Gastrocnemius medialis (tissue), 4 donors: Measurements from ENCODE around the gene SFMBT2. TPM values are rescaled to one million over a fixed set of nuclear protein-coding genes. Genes with fewer than 3 reads are reported as not detected.

Source experiments
- ATAC-seq, 2 donors: fragments of 150-250 bp; one replicate each; pipeline ENCODE4 v1.9.1; 2016
- DNase-seq, 2 donors: peaks; one replicate each; pipeline ENCODE4 v3.0.0-alpha.2; 2019
- H3K27ac ChIP-seq, 4 donors: fragments of 200-600 bp; sonication (generic); 1 replicate in 1 of 4; 2 replicates in 3 of 4; pipeline ENCODE4 v1.5.1; 2016 to 2018; ENCODE audit warnings: mild to moderate bottlenecking in 2 of 4, moderate library complexity in 1 of 4
- H3K27me3 ChIP-seq, 3 donors: fragments of 200-600 bp; sonication (generic) in 2 of 3; 1 replicate in 1 of 3; 2 replicates in 2 of 3; pipeline versions ENCODE4 v1.5.1 to v1.6.0; 2016 to 2019; ENCODE audit warnings: mild to moderate bottlenecking in 1 of 3, moderate library complexity in 1 of 3
- H3K36me3 ChIP-seq, 2 donors: fragments of 200-600 bp; sonication (generic) in 1 of 2; one replicate each; pipeline ENCODE4 v1.5.1; 2017 to 2018
- H3K4me1 ChIP-seq, 2 donors: fragments of 200-600 bp; sonication (generic) in 1 of 2; one replicate each; pipeline ENCODE4 v1.5.1; 2016 to 2017; ENCODE audit warnings: mild to moderate bottlenecking in 2 of 2
- H3K4me3 ChIP-seq, 4 donors: fragments of 200-600 bp; sonication (generic) in 3 of 4; 1 replicate in 1 of 4; 2 replicates in 3 of 4; pipeline ENCODE4 v1.5.1; 2016 to 2019; ENCODE audit warnings: mild to moderate bottlenecking in 2 of 4
- H3K9me3 ChIP-seq, 3 donors: fragments of 200-600 bp; sonication (generic) in 2 of 3; 1 replicate in 1 of 3; 2 replicates in 2 of 3; pipeline ENCODE4 v1.5.1; 2016 to 2019
- POLR2A ChIP-seq, 2 donors: fragments of 450-650 bp; IDR thresholded peaks; one replicate each; pipeline ENCODE4 v1.6.1; 2017; ENCODE audit warnings: antibody characterized with exemption in 2 of 2, mild to moderate bottlenecking in 2 of 2, moderate library complexity in 2 of 2
- in situ Hi-C, 4 donors: fragments of 200-750 bp; cut with MboI; loops; one replicate each; pipeline versions ENCODE4 v1.15.0 to v1.8.0; 2017; ENCODE audit warnings: low sequenced_read_pairs in 4 of 4
- intact Hi-C: fragments of 100-400 bp; cut with DNase I; formaldehyde crosslinking; loops from one replicate; pipeline ENCODE4 v1.15.1; 2023; ENCODE audit warnings: low total_unique reads
- total RNA-seq, 4 donors: library from RNA; depleted of rRNA; stranded (reverse); fragments of >200 nt; gene quantifications; one replicate each; pipeline versions ENCODE4 v1.1.0 to v1.2.3, GENCODE V29; 2016
- TF ChIP-seq, protein P1 (sequence below), 5 experiments: fragments of 450-650 bp in 3 of 5; fragments of 200-600 bp in 2 of 5; sonication (generic) in 2 of 5; IDR thresholded peaks in 4 of 5; conservative IDR thresholded peaks in 1 of 5; 1 replicate in 4 of 5; 2 replicates in 1 of 5; pipeline ENCODE4 v1.5.1; 2016 to 2019; ENCODE audit warnings: antibody characterized with exemption in 5 of 5, mild to moderate bottlenecking in 3 of 5, moderate library complexity in 3 of 5

The SFMBT2 gene
- total RNA-seq, 4 donors from 2014 or later: 1.1 to 6.9 (median 2.1) TPM

DNA sequence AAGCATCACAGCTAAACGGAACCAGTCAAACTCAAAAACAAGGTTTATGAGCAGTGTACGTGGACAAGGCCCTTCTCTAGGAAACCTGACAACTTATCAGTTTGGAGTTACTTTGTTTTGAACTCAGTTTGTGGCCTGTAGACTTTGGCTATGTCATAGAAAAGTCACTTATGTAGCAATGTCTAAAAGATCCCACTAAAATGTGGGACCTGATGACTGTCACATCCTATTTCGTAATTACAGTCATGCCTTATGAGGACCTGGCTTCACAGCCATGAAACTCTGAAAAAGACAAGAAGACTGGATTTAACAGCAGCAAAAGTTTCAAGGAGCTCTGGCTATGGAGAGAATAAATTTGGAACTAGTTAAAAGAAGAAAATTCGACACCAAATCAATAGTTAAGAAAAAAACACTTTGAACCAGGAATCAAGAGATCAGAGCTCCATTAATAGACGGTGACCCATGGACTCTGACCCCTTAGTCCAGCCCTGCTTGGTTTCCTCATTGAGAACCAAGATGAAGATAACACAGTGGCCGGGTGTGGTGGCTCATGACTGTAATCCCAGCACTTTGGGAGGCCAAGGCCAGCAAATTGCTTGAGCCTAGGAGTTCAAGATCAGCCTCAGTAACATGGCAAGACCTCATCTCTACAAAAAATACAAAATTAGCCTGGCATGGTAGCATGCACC, 204.3 kb downstream of the SFMBT2 start:
- TF ChIP-seq POLR2A (IDR thresholded peaks at IDR 0.05): no peak
- TF ChIP-seq, protein P1, sequence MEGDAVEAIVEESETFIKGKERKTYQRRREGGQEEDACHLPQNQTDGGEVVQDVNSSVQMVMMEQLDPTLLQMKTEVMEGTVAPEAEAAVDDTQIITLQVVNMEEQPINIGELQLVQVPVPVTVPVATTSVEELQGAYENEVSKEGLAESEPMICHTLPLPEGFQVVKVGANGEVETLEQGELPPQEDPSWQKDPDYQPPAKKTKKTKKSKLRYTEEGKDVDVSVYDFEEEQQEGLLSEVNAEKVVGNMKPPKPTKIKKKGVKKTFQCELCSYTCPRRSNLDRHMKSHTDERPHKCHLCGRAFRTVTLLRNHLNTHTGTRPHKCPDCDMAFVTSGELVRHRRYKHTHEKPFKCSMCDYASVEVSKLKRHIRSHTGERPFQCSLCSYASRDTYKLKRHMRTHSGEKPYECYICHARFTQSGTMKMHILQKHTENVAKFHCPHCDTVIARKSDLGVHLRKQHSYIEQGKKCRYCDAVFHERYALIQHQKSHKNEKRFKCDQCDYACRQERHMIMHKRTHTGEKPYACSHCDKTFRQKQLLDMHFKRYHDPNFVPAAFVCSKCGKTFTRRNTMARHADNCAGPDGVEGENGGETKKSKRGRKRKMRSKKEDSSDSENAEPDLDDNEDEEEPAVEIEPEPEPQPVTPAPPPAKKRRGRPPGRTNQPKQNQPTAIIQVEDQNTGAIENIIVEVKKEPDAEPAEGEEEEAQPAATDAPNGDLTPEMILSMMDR (IDR thresholded peaks at IDR 0.05 in 4 of 5, conservative IDR thresholded peaks at IDR 0.05 in 1 of 5): no peak
- Histone ChIP-seq H3K9me3 (no peaks in the 10 kb centered on the region), H3K4me3 (no peak overlapping the region), H3K27me3 (no peaks in the 10 kb centered on the region), H3K4me1 (no peaks in the 10 kb centered on the region), H3K36me3 (peaks cover 0 to 5% of the 10 kb centered on the region in 2 donors), H3K27ac (no peak overlapping the region)
- DNase-seq (no peak), ATAC-seq (no peak)
- intact Hi-C loops: no loop called here
- in situ Hi-C loops: no loop called here

DNA sequence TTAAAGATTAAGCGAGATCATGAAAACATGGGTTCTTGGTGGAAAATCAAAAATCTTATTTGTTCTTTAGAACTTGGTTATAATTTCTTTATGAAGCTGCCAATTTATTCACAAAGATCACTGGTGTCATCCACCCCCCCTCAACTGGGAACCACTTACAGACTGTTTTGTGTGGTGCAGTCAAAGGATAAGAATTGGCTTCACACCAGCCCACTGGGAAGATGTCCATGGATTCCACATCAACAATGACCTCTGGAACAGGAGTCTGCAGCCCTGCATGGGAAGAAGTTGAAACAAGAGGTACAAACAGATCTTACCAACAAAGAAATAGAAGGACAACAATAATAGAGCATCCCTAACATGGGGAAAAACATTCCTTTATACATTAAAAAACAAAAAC, 205.2 kb downstream of the SFMBT2 start:
- in situ Hi-C loops (no loop called here), intact Hi-C loops (no loop called here)
- H3K9me3 ChIP-seq: no peaks in the 10 kb centered on the region
- DNase-seq (no peak), ATAC-seq (no peak)
- no peaks in the 10 kb centered on the region for H3K4me1 ChIP-seq
- H3K27ac ChIP-seq: no peak overlapping the region
- TF ChIP-seq, protein P1 (IDR thresholded peaks at IDR 0.05 in 4 of 5, conservative IDR thresholded peaks at IDR 0.05 in 1 of 5): no peak
- TF ChIP-seq POLR2A (IDR thresholded peaks at IDR 0.05): no peak
- H3K4me3 ChIP-seq: no peak overlapping the region
- no peaks in the 10 kb centered on the region for H3K27me3 ChIP-seq
- H3K36me3 ChIP-seq: peaks cover 0 to 11% of the 10 kb centered on the region in 2 donors

DNA sequence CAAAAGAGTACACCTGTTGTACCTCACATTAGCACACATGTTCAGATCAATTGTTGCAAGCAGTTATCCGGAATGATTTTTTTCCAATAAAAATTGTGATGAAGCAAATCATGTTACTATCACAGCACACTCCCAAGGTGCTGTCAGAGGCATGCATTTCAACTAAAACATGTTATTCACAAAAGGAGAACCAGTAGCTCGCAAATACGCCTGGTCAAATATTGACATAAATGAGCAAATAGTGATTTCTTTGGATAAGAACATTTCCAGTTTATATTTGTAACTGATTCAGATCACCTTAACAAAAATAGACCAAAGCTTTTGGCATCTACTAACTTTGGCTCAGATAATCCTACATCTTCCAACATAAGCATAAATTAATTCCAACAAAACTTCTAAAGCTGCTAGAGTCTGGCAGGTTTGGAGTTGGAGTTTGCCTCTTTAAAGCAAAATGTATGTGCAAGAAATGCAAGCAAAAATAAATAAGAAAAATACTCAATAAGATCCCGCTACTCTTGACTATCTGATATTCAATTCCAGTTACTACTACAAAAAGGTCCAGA, 208.0 kb downstream of the SFMBT2 start:
- H3K27ac ChIP-seq: no peak overlapping the region
- H3K4me1 ChIP-seq: no peaks in the 10 kb centered on the region
- ATAC-seq (no peak), DNase-seq (no peak)
- no peak for TF ChIP-seq POLR2A (IDR thresholded peaks at IDR 0.05)
- TF ChIP-seq, protein P1 (IDR thresholded peaks at IDR 0.05 in 4 of 5, conservative IDR thresholded peaks at IDR 0.05 in 1 of 5): no peak
- H3K27me3 ChIP-seq: no peaks in the 10 kb centered on the region
- peaks cover 0 to 31% of the 10 kb centered on the region in 2 donors for H3K36me3 ChIP-seq
- in situ Hi-C loops: no loop called here
- intact Hi-C loops: no loop called here
- H3K4me3 ChIP-seq: no peak overlapping the region
- H3K9me3 ChIP-seq: no peaks in the 10 kb centered on the region

DNA sequence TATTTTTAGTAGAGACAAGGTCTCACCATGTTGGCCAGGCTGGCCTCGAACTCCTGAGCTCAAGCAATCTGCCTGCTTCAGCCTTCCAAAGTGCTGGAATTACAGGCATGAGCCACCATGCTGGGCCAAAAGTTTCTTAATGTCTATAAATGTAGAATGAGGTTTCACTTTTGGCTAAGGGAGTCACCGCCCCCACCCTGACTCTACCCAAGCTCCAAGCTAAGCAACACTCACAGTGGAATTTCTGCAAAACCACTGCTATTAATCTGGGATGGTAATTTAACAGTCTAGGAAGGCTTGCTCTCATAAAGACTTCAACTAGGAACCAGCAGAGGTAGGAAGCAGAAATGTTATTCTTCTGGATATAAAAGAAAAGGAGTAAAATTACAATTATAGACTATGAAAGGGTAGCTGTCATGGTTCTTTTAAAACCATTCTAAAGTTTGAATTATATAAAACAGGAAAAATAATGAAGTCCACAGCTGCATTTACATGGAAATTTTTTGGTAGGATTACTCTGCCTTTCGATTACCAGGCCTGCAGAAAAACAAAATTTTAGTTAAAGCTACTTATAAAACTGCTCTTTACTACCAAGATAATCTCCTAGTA, 211.6 kb downstream of the SFMBT2 start:
- Histone ChIP-seq H3K36me3 (peaks cover 0 to 66% of the 10 kb centered on the region in 2 donors), H3K4me3 (no peak overlapping the region), H3K27me3 (no peaks in the 10 kb centered on the region), H3K27ac (no peak overlapping the region), H3K4me1 (no peaks in the 10 kb centered on the region), H3K9me3 (no peaks in the 10 kb centered on the region)
- in situ Hi-C loops: no loop called here
- DNase-seq (no peak), ATAC-seq (no peak)
- intact Hi-C loops: no loop called here
- TF ChIP-seq POLR2A (IDR thresholded peaks at IDR 0.05): no peak
- TF ChIP-seq, protein P1 (IDR thresholded peaks at IDR 0.05 in 4 of 5, conservative IDR thresholded peaks at IDR 0.05 in 1 of 5): no peak
